PFSK-1 (cell line): ENCODE results near the gene PMPCA.

Source experiments
- POLR2AphosphoS5 ChIP-seq: IDR thresholded peaks from 2 replicates; pipeline ENCODE4 v1.6.1; 2012; ENCODE audit warnings: low read depth, mild to moderate bottlenecking, control low read depth, low read length, moderate library complexity
- SIN3A ChIP-seq: IDR thresholded peaks from 2 replicates; pipeline ENCODE4 v1.6.1; 2012; ENCODE audit warnings: mild to moderate bottlenecking, low read length, moderate library complexity, borderline replicate concordance; ENCODE audit not compliant: insufficient read depth
- TAF1 ChIP-seq: IDR thresholded peaks from 2 replicates; pipeline ENCODE4 v1.6.1; 2012; ENCODE audit warnings: low read length, control low read depth, borderline replicate concordance; ENCODE audit not compliant: insufficient read depth
- TF ChIP-seq, protein P1 (sequence below), 2 experiments: IDR thresholded peaks; 2 replicates each; pipeline versions ENCODE4 v1.6.1 to v1.8.0; 2011 to 2012; ENCODE audit warnings: low read depth in 2 of 2, low read length in 2 of 2, control low read depth in 1 of 2, inconsistent platforms in 1 of 2, mild to moderate bottlenecking in 1 of 2, moderate library complexity in 1 of 2; ENCODE audit not compliant: insufficient read depth in 1 of 2

DNA sequence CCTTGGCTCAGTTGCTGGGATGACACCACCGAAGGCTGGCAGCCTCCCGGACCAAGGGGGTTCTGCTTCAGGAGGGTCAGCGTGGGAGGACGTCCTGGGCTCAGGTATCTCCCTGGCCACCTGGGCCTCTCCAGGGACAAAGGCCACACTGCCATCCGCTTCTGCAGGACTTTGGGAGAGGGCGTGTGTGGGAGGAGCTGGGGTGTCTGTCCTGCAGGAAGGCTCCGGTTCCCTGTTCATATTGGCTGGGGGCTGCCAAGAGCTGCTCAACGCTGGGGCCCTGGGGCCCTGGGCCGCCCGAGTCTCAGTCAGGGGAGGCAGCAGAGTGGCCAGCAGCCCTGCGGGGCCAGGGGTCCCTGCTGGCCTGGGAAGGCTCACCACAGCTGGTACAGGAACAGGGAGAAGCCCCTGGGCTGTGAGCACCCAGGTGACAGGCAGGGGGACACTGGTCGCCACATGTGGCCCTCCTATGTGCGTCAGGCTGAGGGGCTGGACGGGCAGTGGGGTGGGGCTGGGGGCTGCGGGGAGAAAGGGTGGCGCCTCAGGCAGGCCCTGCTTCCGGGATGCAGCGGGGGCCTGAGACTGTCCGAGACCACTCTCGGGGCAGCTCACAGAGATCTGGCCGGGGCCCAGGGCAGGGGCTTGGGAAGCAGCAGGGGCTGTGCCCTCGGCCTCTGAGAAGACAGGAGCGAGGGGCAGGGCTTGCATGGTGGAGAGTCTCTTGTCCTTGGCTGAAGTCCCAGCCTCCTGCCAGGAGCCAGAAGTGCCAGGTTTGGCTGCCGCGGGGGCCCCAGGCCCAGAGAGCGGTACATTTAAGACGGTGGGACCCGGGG, 32.1 kb upstream of the PMPCA start:
- TF ChIP-seq POLR2AphosphoS5: no peak
- TF ChIP-seq SIN3A: no peak
- TF ChIP-seq TAF1: no peak
- TF ChIP-seq, protein P1, sequence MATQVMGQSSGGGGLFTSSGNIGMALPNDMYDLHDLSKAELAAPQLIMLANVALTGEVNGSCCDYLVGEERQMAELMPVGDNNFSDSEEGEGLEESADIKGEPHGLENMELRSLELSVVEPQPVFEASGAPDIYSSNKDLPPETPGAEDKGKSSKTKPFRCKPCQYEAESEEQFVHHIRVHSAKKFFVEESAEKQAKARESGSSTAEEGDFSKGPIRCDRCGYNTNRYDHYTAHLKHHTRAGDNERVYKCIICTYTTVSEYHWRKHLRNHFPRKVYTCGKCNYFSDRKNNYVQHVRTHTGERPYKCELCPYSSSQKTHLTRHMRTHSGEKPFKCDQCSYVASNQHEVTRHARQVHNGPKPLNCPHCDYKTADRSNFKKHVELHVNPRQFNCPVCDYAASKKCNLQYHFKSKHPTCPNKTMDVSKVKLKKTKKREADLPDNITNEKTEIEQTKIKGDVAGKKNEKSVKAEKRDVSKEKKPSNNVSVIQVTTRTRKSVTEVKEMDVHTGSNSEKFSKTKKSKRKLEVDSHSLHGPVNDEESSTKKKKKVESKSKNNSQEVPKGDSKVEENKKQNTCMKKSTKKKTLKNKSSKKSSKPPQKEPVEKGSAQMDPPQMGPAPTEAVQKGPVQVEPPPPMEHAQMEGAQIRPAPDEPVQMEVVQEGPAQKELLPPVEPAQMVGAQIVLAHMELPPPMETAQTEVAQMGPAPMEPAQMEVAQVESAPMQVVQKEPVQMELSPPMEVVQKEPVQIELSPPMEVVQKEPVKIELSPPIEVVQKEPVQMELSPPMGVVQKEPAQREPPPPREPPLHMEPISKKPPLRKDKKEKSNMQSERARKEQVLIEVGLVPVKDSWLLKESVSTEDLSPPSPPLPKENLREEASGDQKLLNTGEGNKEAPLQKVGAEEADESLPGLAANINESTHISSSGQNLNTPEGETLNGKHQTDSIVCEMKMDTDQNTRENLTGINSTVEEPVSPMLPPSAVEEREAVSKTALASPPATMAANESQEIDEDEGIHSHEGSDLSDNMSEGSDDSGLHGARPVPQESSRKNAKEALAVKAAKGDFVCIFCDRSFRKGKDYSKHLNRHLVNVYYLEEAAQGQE (IDR thresholded peaks at IDR 0.05; ENCODE audit: insufficient read depth in 1 of 2, low read depth in 2 of 2, low read length in 2 of 2): no peak
